Sigmoid colon (tissue), 4 donors: ENCODE data around the gene ARID5A.

Source experiments
- EP300 ChIP-seq, 4 donors: sonication (generic); formaldehyde crosslinking; IDR thresholded peaks; one replicate each; pipeline ENCODE4 v1.6.1; 2017; ENCODE audit warnings: antibody characterized with exemption in 4 of 4
- POLR2AphosphoS5 ChIP-seq, 4 donors: sonication (generic); formaldehyde crosslinking; IDR thresholded peaks; one replicate each; pipeline ENCODE4 v1.6.1; 2017; ENCODE audit warnings: antibody characterized with exemption in 4 of 4
- TF ChIP-seq, protein P1 (sequence below), 4 experiments: fragments of 450-650 bp in 3 of 4; fragments of 200-600 bp in 1 of 4; IDR thresholded peaks; one replicate each; pipeline ENCODE4 v1.5.1; 2016 to 2019; ENCODE audit warnings: antibody characterized with exemption in 4 of 4, mild to moderate bottlenecking in 3 of 4, moderate library complexity in 2 of 4

DNA sequence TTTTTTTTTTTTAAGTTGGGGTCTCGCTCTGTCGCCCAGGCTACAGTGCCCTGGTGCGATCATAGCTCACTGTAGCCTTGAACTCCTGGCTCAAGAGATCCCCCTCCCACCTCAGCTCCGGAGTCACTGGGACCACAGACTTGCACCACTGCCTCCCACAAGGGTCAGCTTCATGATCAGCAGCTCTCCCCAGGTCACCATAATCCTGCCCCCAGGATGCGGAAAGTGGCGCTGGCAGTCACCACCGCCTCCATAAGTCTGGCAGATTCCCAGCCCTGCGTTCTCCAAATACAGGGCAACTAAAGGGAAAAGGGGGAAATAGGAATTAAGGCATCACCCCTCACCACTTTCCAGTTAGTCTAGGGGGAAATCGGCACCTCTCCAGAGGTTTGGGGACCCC is 5.2 kb upstream of the ARID5A start:
- TF ChIP-seq, protein P1, sequence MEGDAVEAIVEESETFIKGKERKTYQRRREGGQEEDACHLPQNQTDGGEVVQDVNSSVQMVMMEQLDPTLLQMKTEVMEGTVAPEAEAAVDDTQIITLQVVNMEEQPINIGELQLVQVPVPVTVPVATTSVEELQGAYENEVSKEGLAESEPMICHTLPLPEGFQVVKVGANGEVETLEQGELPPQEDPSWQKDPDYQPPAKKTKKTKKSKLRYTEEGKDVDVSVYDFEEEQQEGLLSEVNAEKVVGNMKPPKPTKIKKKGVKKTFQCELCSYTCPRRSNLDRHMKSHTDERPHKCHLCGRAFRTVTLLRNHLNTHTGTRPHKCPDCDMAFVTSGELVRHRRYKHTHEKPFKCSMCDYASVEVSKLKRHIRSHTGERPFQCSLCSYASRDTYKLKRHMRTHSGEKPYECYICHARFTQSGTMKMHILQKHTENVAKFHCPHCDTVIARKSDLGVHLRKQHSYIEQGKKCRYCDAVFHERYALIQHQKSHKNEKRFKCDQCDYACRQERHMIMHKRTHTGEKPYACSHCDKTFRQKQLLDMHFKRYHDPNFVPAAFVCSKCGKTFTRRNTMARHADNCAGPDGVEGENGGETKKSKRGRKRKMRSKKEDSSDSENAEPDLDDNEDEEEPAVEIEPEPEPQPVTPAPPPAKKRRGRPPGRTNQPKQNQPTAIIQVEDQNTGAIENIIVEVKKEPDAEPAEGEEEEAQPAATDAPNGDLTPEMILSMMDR (IDR thresholded peaks at IDR 0.05): no peak
- no peak for TF ChIP-seq EP300 (IDR thresholded peaks at IDR 0.05)
- TF ChIP-seq POLR2AphosphoS5 (IDR thresholded peaks at IDR 0.05): no peak
